Measurements from ENCODE around the gene DENND4C.

The DENND4C gene

DNA sequence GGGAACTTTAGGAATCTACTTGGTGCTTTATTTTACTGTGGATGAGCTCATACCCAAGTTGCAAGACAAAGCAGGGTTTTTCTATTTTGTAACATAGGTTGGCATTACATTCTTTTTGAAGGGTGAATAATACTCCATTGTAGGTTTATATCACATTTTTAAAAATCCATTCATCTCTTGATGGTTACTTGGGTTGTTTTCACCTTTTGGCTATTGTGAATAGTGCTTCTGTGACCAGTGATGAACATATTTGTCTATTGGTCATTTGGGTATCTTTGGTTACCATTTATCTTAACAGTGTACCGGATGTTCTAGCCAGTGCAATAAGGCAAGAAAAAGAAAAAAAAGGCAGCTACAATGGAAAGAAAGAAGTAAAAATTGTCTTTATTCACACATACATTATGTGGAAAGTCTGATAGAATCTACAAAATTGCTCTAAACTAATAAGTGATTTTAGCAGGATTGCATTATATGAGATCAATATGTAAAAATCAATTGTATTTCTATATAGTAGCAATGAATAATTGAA, 40.0 kb downstream of the DENND4C start:
- DNase-seq = no peak

GRCh38 chr9:19271081-19271480, 40.6 kb downstream of the DENND4C start:
- DNase-seq = no peak

- no peak for DNase-seq
Observed at GRCh38 chr9:19281801-19282200, 51.3 kb downstream of the DENND4C start.

DNA sequence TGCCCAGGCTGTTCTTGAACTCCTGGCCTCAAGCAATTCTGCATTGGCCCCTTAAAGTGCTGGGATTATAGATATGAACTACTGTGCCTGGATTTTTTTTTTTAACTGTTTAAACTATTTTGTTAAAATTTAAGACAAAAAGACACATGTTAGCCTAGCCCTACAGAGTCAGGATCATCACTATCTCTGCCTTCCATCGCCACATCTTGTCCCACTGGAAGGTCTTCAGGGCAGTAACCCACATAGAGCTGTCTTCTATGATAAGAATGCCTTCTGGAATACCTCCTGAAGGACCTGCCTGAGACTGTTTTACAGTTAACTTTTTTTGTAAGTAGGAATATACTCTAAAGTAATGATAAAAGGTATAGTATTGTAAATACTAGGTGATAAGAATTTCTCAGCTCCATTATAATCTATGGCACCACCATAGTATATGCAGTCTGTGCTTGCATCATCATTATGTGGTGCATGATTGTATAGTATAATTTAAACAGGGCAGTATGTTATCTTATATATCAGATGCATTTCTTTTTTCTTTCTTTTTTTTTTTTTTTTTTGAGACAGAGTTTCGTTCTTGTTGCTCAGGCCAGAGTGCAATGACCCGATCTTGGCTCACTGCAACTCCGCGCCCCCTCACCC, 52.7 kb downstream of the DENND4C start:
- no peak for DNase-seq

GRCh38 chr9:19284729-19285128, 54.2 kb downstream of the DENND4C start:
- no peak for DNase-seq

- no peak for DNase-seq
Observed at GRCh38 chr9:19286634-19287188, 56.2 kb downstream of the DENND4C start.

DNA sequence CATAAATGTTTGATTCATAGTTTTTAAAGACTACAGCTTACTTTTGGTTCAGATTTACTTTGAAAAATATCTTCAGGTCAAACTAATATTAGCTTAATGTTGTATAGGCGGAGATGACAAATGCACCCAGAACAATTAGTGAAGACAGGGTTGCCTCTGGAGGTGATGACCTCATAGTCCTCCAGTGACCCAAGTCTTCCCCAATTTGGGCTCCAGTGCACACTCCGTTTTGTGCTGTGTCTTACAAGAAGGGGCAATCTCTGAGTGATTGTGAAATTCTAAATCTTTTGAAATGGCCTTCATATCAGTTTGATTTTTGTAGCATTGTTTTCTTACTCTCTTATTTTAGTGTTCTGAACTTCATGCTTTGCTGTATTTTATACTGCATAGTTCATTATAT, 57.6 kb downstream of the DENND4C start:
- no peak for DNase-seq

- DNase-seq = no peak
Observed at GRCh38 chr9:19290103-19290502, 59.6 kb downstream of the DENND4C start.

GRCh38 chr9:19294219-19294618, 63.7 kb downstream of the DENND4C start:
- DNase-seq = no peak

DNA sequence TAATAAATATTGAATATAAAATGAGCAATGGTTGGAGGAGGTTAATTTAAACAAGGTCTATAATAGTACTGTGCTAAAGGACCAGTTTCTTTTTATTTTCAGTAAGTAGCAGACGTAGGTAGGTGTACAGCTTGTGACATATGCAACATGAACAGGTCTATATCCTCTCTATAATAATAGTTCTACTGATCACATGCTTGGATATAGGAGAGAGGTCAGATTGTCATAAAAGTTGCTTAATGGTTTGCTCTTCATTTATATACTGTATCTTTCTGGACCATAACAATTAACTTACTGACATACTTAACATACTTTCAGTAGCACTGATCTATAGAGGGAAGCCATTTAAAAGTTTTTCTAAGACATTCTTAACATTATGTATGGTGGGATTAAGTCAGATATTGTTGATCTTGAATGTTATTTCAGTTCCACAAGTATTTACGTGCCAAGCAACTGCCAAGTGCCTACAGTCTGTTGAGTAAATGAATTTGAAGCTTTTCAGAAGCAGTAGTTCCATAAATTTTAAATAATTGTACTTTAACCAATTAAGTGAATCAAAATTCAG, 68.0 kb downstream of the DENND4C start:
- no peak for DNase-seq

DNA sequence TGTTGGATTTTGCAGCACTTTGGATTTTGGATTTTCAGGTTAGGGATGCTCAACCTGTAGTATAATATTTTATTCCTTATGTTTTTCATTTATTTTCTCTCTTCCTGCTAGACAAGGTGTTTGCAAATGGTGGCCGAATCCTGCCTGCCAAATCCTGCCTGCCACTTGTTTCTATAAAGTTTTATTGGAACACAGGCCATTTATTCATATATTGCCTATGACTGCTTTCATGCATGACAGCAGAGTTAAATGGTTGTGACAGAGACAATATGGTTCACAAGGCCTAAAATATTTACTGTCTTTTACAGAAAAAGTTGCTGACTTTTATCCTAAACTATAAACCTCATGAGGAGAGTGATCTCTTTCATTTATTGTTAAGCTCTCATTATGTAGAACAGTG, 72.7 kb downstream of the DENND4C start:
- no peak for DNase-seq

GRCh38 chr9:19306568-19306967, 76.1 kb downstream of the DENND4C start:
- DNase-seq = no peak

DNA sequence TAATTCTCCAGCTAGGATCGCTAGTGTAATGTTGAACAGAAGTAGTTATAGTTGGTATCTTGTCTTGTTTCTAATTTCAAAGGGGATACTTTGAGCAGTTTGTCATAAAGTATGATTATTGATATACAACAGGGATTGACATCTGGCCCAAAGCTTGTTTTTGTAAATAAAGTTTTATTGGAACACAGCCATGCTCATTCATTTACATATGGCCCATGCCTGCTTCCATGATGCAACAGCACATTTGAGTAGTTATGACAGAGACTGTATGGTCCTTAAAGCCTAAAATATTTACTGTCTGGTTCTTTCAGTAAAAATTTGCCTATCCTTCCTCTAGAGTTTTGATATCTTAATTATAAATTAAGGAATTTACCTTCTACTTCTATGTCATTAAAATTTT, 79.8 kb downstream of the DENND4C start:
- DNase-seq = no peak

DNA sequence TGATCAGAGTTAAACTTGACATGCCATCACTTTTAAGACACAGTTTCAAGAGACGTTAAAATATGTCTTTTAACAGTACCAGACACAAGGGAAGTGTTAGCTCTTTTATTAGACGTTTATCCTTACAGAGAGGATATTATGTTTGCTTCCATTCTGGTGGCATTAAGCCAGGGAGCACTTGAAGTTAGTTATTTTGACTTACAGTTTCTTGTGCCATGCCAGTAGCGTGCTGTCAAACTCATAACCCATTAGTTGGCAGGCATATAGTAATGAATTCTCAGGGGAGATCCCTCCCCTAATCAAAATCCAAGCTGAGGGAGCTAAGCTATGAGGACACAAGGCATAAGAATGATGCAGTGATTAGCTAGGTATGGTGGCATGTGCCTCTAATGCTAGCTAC, 83.1 kb downstream of the DENND4C start:
- DNase-seq = no peak

GRCh38 chr9:19320495-19320894, 90.0 kb downstream of the DENND4C start:
- no peak for DNase-seq

DNA sequence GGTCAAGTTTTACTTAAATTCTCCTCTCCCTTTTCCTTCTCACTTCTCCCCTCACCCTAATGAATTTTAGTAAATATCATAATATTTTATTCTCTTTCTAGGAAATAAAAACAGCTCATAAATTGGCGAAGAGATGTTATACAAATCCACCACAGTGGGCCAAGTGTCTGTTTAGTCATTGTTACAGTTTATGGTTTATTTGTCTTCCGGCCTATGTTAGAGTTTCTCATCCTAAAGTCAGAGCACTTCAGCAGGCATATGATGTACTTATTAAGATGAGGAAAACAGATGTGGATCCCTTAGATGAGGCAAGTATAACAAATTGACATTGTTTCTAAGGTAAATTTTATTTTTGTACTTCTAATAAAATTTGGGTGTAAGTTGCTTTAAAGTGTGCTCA, 101.4 kb downstream of the DENND4C start:
- no peak for DNase-seq

DNA sequence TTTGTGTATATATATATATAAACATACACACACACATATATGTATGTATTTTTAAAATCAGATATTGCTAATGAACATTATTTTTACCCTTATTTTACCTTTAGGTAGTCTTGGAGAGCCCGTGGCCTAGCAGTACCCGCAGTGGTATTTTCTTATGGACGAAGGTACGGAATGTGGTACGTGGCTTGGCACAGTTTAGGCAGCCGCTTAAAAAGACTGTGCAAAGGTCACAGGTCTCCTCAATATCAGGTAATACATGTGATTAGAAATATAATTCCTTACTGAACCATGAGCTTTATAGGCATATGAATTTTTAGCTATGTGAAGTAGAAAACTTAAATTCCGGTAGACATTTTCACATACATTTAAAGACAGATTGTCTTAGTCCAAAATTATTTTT, 105.7 kb downstream of the DENND4C start:
- DNase-seq = no peak

GRCh38 chr9:19342947-19343346, 112.5 kb downstream of the DENND4C start:
- DNase-seq = no peak

GRCh38 chr9:19358701-19359100, 128.2 kb downstream of the DENND4C start:
- no peak for DNase-seq

DNA sequence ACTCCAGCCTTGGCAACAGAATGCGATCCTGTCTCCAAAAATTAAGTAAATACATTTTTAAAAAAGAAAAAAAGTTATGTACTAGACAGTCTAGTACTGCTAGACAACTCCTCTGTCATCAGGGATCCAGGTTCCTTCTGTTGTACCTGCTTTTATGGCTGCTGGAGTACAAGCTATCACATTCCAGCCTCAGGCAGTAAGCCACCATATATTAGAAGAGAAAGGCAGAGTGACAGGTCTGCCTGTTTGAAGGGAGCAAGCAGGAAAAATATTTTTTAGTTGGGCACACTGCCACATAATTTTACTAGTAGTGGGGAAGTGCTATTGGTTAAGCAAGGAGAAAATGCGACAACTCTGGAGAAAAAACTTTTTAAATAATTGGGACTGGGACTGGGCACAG, 138.6 kb downstream of the DENND4C start:
- DNase-seq = no peak

DNA sequence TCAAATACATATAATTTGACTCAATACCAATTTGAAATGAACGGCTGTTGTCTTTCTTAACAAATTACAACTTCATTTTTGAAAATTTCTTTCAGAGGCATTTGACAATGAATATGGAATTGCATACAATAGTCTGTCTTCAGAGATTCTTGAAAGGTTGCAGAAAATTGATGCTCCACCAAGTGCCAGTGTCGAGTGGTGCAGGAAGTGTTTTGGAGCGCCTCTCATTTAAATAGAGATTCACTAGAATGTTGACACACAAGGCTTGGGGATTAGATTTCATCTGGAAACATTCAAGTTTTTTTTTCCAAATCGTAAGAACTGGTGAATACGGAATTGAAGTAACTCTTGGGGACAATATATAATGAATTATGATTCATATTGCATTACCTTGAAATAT, 141.4 kb downstream of the DENND4C start:
- DNase-seq = no peak

DNA sequence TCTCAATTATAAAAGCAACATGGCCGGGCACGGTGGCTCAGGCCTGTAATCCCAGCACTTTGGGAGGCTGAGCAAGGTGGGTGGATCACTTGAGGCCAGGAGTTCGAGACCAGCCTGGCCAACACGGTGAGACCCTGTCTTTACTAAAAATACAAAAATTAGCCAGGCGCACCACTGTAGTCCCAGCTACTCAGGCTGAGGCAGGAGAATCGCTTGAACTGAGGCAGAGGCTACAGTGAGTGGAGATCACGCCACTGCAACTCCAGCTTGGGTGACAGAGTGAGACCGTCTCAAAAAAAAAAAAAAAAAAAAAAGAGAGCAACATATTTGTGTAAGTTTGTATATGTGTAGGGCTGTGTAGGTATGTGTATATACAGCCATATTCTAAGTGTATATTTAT, 142.1 kb downstream of the DENND4C start:
- no peak for DNase-seq

- no peak for DNase-seq
Observed at GRCh38 chr9:19373527-19373926, 143.0 kb downstream of the DENND4C start.

DNA sequence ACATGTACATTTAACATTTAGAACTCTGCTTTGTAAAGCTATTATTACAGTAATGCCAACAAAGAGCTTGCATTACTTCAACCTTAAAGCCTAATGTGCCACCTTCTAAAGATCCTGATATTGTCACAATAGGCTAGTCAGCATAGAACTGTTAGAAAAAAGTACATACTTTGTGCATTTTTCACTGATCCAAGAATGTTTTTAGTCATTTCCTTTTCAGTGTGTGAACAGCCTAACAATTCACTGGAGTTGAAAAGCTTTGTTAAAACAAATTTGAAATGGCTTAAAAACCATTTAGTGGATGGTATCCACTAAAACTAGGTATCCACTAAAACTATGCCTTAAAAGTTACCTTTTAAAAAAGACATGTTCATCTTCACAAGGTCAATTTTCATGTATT, 145.0 kb downstream of the DENND4C start:
- no peak for DNase-seq

- no peak for DNase-seq
Observed at GRCh38 chr9:19376931-19377330, 146.4 kb downstream of the DENND4C start.

Measured in CD4-positive, alpha-beta T cell treated with Interleukin-17A for 1 hour (primary cell).